Activated CD4-positive, CD25-positive, alpha-beta regulatory T cell treated with anti-CD3 and anti-CD28 coated beads, Interleukin-2, amount 50 U/mL, for 16 hours (primary cell): Measurements from ENCODE around the gene IGSF8.
A peak's percentile ranks its signal among the peaks of the same experiment; 100 is the strongest.

Source experiments
- DNase-seq: peaks from one replicate; pipeline ENCODE4 v3.0.0-alpha.2; 2020; ENCODE audit warnings: low read depth, low spot score

IGSF8 gene

DNA sequence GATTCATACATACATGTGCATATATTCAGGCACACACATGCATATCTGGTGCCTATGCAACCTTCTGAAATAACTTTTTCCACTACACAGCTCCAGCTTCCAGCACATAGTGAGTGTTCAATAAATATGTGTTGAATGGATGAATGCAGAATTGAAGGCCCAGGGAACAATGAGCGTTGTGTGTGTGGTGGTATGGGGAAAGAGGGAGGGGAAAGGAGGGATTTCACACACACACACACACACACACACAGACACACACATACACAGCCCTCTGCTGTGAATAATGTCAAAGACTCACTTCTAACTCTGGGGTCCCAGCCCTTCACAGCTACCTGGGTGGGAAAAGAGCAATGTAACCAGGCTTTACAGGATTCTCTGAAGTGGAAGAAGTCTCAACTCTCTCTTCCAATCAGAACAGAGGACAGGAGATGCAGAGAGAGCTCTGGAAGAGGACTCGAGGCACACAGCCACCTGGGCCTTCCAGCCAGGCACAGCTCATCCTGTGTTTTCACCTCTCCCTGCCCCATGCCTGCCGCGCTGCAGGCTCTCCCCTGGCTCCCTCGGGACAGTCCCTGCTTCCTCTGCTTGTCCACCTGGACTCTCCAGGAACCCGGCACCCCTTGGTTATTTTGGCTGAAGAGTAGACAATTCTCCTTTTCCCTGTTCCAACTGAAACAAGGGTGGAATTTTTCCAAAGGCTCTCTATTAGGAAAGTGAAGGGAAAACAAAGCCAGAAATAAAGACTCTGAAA is 5.4 kb upstream of the IGSF8 start:
- DNase-seq: no peak

DNA sequence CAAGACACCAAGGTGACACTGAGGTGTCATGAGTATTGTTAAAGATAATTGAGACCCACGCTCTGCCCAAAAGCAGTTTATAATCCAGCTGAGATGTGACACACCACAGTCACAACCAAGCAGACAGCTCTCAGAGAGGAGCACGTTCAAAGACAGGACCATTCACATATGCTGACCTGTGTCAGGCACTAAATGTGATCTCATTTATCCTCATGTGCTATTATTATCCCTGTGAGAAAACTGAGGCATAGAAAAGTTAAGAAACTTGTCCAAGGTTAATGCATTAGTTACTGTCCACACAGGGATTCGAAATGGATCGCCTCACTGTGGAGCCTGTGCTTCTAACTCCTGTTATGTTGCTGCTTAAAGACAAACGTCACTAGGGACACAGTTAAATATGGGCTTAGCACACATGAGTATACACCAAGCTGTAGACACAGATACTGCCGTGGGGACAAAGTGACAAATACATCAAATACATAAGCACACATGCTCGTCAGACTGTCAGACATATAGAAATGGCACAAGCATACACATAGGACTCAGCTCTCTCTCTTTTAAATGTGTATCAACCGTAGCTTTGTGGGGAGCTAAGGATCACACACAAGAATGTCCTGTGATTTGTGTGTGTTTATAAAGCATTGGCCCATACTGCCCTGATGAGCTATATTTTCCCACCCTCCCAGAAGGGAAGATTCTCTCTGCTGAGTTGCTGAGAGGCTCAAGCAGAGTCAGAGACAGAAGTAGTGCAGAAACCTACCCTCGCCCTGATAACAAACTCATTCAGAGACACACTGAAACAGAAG is 3.5 kb upstream of the IGSF8 start:
- no peak for DNase-seq

DNA sequence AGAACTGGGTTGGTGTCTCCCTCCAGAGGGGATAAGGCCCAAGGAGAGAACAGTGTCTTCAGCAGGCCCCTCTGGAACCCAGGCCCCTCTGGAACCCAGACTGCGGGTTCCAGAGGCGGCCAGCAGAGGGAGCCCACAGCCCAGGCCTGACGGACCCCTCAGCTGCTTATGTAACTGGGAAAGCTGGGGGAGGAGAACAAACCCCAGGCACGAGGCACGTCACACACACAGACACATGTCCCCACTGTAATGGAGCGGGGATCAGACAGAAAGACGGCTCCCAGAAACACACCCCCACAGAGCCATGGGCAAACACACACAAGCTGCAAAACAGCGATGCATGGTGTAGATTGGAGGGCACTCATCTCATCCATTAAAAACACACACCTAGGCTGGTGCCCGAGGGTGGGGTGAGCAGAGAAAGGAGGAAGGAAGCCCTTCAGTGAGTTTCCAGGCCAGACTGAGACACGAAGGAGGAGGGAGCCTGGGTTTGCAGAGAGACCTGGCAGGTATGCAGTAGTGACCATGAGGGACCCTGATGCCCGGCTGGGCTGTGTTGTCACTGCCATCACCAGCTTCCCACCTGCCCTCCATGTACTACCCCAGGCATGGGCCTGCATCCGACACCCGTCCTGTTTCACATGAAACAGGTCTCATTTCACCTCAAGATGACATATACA is 2.8 kb upstream of the IGSF8 start:
- peak; percentile 34 for DNase-seq

DNA sequence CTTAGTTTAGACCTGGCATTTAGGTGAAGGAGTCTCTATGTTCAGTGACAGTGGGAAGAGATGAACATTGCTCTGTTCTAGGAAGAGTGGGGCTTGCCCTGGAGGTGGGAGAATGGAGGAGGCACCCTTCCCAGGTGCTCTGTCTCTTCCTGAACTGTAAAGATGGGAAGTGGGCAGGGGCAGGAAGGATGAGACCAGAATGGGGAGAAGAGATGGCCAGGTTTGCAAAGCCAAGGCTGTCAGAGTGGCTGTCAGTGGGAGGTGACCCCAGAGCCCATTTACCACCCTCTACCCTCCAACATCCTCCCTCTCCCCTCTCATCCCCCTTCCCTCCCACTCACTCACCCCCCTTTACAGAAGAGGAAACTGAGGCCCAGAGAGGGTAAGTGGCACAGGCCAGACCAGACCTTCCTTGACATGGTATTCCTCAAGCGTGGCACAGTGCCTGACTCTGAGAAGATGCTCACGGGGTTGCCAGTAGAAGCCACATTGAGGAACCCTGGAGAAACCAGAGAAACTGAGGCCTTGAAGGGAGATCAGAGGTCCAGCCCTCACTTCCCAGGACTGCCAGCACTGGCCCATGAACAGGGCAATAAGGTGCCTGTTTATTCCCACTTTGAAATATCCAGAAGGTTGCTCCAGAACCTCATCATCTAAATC is 1.4 kb upstream of the IGSF8 start:
- no peak for DNase-seq

DNA sequence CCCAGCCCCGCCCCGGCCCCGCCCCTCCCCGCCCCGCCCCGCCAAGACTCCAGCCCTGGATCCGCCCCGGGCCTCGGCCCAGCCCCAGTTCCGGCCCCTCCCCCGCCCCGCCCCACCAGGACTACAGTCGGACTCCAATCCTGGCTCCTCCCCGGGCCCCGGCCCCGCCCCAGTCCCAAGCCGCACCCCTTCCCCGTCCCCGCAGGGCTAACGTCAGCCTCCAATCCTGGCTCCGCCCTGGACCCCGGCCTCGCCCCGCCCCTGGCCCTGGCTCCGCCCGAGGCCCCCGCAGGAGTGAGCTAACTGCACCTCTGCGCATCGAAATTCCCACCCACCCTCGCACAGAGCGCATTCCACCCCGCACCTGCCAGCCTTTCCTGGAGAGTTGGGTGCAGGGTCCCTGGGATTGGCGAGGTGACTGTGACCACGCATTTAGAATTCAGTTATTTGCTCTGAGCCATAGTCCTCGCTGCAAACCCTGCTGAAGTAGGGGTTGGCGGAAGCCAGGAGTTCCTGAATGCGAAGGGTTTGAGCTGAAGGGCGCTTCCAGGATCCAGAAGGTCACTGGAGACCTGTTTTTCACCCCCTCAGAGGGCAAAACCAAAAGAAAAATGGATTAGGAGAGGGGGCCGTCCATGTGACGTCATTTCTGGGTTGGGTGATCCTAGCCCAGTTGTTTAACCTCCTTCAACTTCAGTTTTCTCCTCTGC is 588 bp upstream of the IGSF8 start:
- DNase-seq: peak; percentile 94

DNA sequence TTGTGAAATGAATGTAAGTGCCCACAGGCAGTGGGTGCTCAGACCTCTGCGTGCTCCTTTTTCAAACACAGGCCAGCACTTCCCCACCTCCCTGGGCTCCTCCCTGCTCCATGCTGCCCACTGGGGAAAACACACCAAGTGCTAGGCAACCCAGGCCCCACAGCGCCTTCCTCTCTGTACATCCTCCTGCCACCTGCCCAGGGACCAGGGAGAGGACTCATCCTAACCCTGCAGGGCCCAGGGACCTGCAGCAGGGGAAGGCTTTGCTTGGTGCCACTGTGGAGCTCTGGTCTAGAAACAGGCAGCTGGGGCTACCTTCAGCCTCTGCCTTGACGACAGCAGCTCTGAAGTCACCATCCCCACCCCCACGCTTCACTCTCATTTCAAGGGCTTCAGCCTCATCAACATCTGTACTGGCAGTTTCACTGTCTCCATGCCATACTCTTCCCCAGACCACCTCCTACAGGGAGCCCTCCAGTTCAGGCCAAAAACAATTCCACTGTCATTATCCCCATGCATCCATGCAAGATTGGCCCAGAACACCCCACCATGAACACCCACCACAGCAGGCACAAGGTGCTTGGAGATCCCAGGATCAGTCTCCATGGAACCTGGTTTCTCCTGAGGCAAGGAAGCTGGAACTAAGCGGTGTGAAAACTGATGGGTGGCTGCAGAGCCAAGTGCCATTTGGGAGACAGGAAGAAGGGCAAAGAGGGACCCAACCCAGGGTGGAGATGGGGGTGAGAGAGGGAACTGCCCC is 1.1 kb downstream of the IGSF8 start:
- DNase-seq: no peak

DNA sequence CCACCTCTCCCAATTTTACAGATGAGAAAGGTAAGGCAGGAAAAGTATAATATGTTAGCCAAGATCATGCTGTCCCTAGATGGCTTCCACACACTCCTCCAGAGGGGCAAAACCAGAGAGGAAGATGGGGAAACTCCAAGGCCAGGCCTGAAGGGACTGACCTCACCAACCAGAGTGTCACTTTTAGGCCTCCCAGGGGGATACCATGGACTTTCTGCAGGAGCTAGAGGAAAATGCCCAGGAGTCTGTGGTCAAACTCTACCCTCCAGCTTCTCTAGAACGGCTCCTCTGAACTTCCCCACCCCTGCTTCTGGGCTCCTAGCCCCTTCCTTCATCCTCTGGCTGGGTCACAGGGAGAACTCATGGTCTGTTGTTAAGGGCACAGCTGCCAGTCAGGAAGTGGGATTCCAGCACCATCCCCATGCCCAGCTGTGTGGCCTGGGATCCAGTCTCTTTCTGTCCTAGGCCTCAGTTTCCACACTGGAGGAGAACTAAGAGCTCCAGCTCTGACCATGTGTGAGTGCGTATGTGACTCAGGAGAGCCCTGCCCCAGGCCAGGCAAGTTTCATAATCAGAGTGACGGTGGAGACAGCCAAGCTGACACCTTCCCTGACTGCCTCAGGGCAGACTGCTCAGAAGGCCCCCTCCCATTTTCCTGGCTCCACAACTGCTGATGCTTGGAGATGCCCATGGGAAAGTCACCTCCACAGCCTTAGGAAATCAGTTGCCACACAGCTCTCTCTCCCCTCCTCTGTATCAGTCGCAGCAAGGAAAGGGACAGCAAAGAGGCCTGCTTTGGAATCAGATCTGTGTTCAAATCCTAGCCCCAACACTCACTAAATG is 1.9 kb downstream of the IGSF8 start:
- no peak for DNase-seq

DNA sequence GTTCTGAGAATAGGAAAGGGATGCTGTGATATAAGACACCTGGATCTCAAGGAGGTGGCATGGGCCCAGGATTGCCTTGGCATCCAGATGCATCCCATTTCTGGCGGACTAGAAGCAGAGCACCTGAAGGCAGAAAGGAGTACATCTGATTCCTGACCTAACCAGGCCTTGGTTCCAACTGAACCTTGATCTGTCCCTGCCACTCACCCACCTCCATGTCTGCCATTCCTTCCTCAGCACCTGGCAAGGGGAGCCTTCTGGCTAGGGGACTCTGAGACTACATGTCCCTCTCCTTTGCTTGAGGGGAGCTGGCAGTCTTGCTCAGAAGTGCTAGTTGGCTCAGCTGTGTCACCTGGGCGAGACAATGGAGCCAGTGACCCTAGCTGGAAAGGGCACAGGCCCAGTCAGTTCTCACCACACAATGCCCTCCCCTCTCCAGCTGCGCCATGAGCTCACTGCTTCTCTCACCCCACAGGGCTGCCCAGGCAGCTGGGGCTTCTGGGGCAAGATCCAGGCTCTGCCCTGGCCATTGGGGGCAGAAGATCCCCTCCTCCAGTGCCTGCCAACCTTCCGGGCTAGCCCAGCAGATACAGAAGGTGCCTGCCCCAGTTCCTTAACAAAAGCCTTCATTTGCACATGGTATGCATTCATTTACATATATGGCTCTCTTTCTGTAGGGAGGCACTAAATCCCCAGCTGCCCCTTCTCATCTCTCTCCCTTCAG is 2.9 kb downstream of the IGSF8 start:
- no peak for DNase-seq

DNA sequence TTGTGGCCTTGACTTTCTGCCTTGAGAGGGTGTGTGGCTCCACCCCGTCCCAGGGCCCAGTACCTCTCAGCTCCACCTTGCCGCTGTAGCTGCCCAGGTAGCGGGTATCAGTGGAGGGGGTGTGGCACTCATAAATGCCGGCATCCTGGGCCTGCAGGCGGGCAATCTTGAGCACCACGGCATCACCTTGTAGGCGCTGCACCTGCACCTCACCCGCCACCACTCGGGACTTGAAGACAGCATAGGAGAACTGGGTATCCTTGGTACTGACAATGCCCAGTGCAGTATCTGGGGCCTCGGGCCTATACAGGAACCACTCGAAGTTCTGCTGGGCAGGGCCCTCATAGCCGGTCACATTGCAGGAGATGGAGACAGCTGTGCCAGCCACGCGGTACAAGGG is 3.6 kb downstream of the IGSF8 start:
- no peak for DNase-seq

DNA sequence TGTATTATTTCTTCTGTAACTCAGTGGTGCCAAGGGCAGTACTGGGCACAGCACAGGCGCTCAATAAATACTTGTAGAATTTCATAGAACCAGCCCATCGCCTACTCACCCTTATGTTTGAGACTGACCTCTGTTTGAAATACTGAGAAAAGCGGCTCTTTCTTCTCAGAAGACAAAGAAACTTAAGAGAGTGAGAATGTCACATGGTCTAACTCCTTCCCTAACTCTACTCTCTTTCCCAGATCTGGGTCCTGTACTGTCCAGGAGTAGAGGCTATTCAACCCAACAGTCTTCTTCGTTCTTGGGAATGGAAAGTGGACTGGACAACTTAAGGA is 4.2 kb downstream of the IGSF8 start:
- no peak for DNase-seq

DNA sequence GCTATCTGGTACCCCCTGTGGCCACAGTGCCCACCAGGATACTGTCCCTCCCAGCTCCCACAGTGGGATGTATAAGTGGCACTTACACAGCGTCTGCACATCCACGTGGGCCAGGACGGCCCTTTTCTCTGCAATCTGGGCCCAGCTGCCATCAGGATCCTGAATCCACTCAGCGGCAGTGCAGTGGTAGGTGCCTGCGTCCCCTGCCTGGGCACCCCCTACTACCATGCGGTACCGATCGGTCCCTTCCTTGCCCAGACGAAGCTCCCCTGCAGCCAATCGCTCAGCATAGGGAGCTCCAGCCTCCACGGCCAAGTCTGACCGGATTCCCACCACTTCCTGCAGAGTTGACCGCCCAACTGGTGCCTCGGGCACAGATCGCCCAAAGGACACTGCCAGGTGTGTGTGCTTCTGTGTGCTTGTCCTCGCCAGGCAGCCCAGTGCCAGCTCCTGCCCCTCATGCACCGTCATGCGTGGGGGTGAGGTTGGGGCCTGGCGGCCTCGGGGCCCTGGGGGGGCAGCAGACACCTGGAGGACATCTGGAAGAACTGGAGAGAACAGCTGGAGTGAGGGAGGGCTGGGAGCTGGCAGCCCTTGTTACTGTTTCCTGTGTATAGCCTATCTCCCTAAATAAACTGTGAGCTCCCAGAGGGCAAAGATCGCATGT is 4.7 kb downstream of the IGSF8 start:
- no peak for DNase-seq

DNA sequence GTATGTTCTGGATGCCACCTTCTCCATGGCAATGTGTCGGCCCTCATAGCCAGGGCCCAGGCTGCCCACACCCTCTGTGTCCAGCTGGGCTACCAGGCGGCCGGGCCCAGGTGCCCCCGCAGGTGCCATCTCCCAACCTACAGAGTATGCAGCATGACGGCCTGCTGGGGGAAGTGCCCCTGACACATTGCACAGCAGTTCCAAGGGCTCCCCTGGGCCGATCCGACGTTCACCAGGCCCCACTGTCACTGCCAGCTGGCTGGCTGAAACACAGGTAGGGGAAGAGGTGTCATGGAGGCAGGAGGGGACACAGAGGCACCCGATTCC is 5.4 kb downstream of the IGSF8 start:
- no peak for DNase-seq

DNA sequence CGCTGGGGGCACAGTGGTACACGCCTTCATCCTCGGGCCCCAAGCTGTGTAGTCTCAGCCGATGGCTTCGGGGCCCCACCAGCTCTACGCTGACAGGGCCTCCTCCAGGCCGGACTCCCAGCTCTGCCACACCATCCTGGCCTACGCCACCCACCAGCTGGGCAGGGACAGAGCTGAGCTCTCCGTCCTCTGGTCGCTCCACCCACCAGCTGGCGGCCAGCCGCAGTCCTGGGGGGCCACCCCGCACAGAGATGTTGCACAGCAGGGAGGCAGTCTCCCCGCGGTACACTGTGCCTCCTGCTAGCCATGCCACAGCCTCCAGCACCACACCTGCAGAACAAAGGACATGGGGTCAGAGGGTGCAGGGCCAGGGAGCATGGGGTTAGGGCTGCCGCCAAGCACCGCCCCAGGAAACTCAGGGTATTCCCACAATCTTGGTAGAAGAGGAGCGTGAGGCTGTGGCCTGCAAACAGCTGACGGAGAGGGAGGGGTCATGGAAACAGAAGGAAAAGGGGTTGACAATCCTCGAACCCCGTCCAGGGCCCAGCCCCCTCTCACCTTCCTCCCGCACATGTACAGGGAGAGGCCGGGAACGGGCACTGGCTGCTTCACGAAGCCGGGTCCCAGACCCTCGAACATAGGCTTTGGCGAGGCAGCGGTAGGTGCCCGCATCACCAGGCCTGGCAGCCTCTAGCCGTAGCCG is 5.9 kb downstream of the IGSF8 start:
- DNase-seq: no peak

DNA sequence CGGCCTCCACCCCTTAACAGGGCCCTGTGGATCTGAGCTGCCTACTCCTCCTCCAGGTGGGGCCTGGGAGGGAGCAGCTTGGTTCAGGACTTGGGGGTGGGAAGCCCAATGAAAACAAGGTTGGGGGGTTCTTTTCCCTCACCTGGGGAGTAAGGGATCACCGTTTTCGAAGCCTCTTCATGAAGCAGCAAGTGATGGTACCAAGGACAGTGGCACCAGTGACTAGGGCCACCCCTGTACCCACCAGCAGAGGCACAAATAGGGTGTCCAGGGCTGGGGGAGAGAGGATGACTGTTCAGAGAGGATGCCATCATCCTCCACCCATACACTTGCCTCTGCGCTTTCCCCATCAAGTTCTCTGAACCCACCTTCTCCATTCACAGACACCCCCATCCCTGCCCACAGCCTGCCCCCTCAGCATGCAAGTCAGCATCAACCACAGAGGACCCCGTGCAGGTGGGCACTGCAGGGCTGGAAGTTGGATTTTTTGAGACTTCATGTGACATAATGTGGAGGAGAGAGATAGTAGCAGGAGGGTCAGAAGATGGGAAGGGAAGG is 6.7 kb downstream of the IGSF8 start:
- DNase-seq: no peak

DNA sequence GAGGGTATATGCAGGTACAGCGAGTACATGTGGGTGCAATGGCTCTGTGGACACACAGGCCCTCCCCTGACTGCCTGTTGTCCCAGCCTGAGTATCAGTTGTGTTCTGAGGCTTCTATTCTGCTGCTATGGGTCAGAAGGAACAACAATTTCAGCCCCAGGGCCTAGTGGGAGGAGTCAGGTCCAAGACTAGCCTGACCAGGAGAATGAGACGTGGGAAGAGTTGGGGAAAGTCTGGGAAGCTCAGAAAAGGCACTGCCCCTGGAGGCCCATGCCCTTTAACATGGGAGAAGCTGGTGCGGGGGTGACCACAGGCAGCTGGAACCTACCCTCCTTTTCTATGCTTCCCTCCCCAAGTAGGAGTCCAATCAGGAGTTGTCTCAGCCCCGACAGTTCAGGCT is 7.7 kb downstream of the IGSF8 start:
- no peak for DNase-seq

DNA sequence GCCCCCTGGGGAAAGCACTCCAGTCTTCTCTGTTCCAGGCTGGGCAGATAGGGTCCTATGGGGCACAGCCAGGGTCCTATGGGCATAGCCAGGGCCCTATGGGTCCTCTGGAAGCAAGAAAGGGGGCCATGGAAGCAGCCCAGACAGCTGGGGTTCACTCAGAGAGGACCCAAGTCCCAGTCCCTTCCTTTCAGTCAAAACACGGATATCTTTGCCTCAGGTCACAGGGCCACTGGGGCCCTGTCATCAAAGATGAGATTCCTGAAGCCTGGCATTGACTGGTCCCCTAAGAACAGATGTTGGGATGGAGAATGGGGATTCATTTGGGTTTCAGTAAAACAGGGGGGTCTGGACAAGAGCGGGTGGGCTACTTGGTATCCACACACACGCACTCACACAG is 8.5 kb downstream of the IGSF8 start:
- DNase-seq: no peak

DNA sequence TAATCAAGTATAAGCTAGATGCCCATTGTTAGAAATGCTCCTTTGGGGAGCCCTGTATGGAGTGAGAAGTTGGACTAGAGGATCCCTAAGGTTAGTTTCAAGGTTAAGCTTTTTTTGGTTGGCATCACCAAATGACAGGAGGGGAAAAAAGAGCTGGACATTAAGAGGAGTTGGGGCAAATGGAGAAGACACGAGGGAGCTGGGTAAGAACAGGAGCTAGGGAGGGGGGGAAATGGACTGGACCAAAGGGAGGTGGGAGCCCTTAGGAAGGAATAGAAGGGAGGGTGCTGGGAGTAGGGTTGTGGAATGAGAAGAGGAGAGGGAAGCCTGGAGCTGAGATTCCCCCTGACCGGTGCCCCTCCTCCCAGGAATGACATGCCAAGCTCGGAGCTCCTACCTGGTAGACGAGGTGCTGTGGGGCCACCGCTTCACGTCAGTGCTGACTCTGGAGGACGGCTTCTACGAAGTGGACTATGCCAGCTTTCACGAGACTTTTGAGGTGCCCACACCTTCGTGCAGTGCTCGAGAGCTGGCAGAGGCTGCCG is 11.2 kb downstream of the IGSF8 start:
- no peak for DNase-seq

DNA sequence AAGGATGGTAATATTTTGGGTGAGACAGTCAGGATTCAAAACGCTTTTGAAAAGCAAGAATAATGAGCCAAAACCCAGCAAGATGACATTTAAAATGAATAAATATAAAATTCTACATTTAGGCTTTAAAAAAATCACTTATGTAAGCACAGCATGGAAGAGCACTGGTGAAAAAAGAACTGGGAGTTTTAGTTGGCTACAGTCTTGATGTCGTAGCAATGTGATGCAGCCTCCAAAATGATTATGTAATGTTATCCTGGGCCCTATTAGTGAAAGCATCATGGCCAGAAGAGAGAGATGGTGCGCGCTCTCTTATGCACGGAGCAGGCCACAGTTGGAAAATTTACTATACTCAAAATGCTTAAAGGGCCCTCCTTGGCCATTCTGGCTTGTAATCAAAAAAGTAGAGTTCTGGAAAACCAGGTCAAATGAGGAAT is 11.9 kb downstream of the IGSF8 start:
- DNase-seq: no peak
